ENCODE measurements around the gene MOAP1. TPM values are rescaled to one million over a fixed set of nuclear protein-coding genes. Genes with fewer than 3 reads are reported as not detected.
"Not testable (repeated sequence)": the region's sequence is repeated elsewhere in the genome, so short reads cannot be mapped to it uniquely, and the experiment has no call there.

Gene MOAP1
- total RNA-seq, 3 donors from 2014 or later = 29.0 to 35.9 (median 31.1) TPM

GRCh38 chr14:93146119-93146518 is 38.6 kb downstream of the MOAP1 start:
- H3K36me3 ChIP-seq = no peaks in the 10 kb centered on the region

GRCh38 chr14:93142854-93143652 is 41.6 kb downstream of the MOAP1 start:
- H3K4me1 ChIP-seq = no peaks in the 10 kb centered on the region
- H3K27ac ChIP-seq = no peak overlapping the region
- no peak for DNase-seq (ENCODE audit: low spot score in 2 of 2)
- intact Hi-C loops (cut with DNase I; ENCODE audit: low total_unique reads) = no loop called here
- H3K4me3 ChIP-seq = no peak overlapping the region
- TF ChIP-seq CTCF (IDR thresholded peaks at IDR 0.05) (no peak), POLR2A (IDR thresholded peaks at IDR 0.05) (no peak), POLR2AphosphoS5 (IDR thresholded peaks at IDR 0.05) (no peak)
- H3K9me3 ChIP-seq = no peaks in the 10 kb centered on the region
- H3K27me3 ChIP-seq = no peaks in the 10 kb centered on the region
- no peaks in the 10 kb centered on the region for H3K36me3 ChIP-seq

More at GRCh38 chr14:93146119-93146518, 38.6 kb downstream of the MOAP1 start:
- Histone ChIP-seq H3K27me3 (no peaks in the 10 kb centered on the region), H3K9me3 (no peaks in the 10 kb centered on the region), H3K4me1 (no peaks in the 10 kb centered on the region), H3K27ac (no peak overlapping the region), H3K4me3 (no peak overlapping the region)
- intact Hi-C loops (cut with DNase I; ENCODE audit: low total_unique reads) = no loop called here
- TF ChIP-seq CTCF (IDR thresholded peaks at IDR 0.05) = no peak
- no peak for TF ChIP-seq POLR2A (IDR thresholded peaks at IDR 0.05)
- no peak for TF ChIP-seq POLR2AphosphoS5 (IDR thresholded peaks at IDR 0.05)
- DNase-seq (ENCODE audit: low spot score in 2 of 2) = no peak

GRCh38 chr14:93137864-93138263 is 46.8 kb downstream of the MOAP1 start:
- intact Hi-C loops (cut with DNase I; ENCODE audit: low total_unique reads) = loop anchor here (2.0 kb wide), 1 partner anchor 65 kb away; no protein-coding TSS in a partner anchor
- Histone ChIP-seq H3K36me3 (no peaks in the 10 kb centered on the region), H3K4me1 (no peaks in the 10 kb centered on the region), H3K9me3 (no peaks in the 10 kb centered on the region), H3K27me3 (no peaks in the 10 kb centered on the region), H3K4me3 (no peak overlapping the region), H3K27ac (no peak overlapping the region)
- DNase-seq (ENCODE audit: low spot score in 2 of 2) = peak in 1 of 2 donors; percentile 70
- TF ChIP-seq CTCF (IDR thresholded peaks at IDR 0.05) (no peak), POLR2AphosphoS5 (IDR thresholded peaks at IDR 0.05) (no peak), POLR2A (IDR thresholded peaks at IDR 0.05) (no peak)

GRCh38 chr14:93136508-93136907 is 48.2 kb downstream of the MOAP1 start:
- H3K4me1 ChIP-seq; H3K27me3 ChIP-seq; H3K36me3 ChIP-seq; H3K9me3 ChIP-seq; H3K27ac ChIP-seq; H3K4me3 ChIP-seq; DNase-seq (ENCODE audit: low spot score in 2 of 2); intact Hi-C loops (cut with DNase I; ENCODE audit: low total_unique reads): not testable (repeated sequence)

- no peaks in the 10 kb centered on the region for H3K9me3 ChIP-seq
- H3K36me3 ChIP-seq = no peaks in the 10 kb centered on the region
- H3K27ac ChIP-seq = peak overlapping the region; percentile 41 to 48
- no peaks in the 10 kb centered on the region for H3K4me1 ChIP-seq
- intact Hi-C loops (cut with DNase I; ENCODE audit: low total_unique reads) = no loop called here
- DNase-seq (ENCODE audit: low spot score in 2 of 2) = no peak
- no peaks in the 10 kb centered on the region for H3K27me3 ChIP-seq
- no peak overlapping the region for H3K4me3 ChIP-seq
- TF ChIP-seq POLR2A (IDR thresholded peaks at IDR 0.05) = no peak
Measured at GRCh38 chr14:93136009-93136408, 48.7 kb downstream of the MOAP1 start.

- peak overlapping the region; percentile 41 to 48 for H3K27ac ChIP-seq
- TF ChIP-seq CTCF (IDR thresholded peaks at IDR 0.05) (no peak), POLR2A (IDR thresholded peaks at IDR 0.05) (no peak), POLR2AphosphoS5 (IDR thresholded peaks at IDR 0.05) (no peak)
- H3K27me3 ChIP-seq = no peaks in the 10 kb centered on the region
- H3K36me3 ChIP-seq = no peaks in the 10 kb centered on the region
- DNase-seq (ENCODE audit: low spot score in 2 of 2) = peak; percentile 24 to 59
- intact Hi-C loops (cut with DNase I; ENCODE audit: low total_unique reads) = no loop called here
- H3K9me3 ChIP-seq = no peaks in the 10 kb centered on the region
- H3K4me1 ChIP-seq = no peaks in the 10 kb centered on the region
- no peak overlapping the region for H3K4me3 ChIP-seq
Measured at GRCh38 chr14:93135399-93135798, 49.3 kb downstream of the MOAP1 start.

All from breast epithelium (tissue), 4 donors.